Activated naive CD8-positive, alpha-beta T cell treated with anti-CD3 and anti-CD28 coated beads for 36 hours (primary cell): ENCODE measurements around the gene NEK10. TPM values are rescaled to one million over a fixed set of nuclear protein-coding genes. Genes with fewer than 3 reads are reported as not detected.

ENCODE experiments used
- DNase-seq: peaks from one replicate; pipeline ENCODE4 v3.0.0; 2021
- H3K27ac Mint-ChIP-seq: one replicate; pipeline ENCODE4 v1.8.0; 2022; ENCODE audit warnings: mild to moderate bottlenecking, moderate library complexity, mixed read lengths
- H3K27me3 Mint-ChIP-seq: one replicate; pipeline ENCODE4 v1.8.0; 2022; ENCODE audit warnings: mild to moderate bottlenecking, mixed read lengths
- H3K36me3 Mint-ChIP-seq: one replicate; pipeline ENCODE4 v1.8.0; 2021; ENCODE audit warnings: mild to moderate bottlenecking, mixed read lengths
- H3K4me1 Mint-ChIP-seq: one replicate; pipeline ENCODE4 v1.8.0; 2021; ENCODE audit warnings: mixed read lengths
- H3K4me3 Mint-ChIP-seq: one replicate; pipeline ENCODE4 v1.8.0; 2022; ENCODE audit warnings: mild to moderate bottlenecking, moderate library complexity, mixed read lengths
- H3K9me3 Mint-ChIP-seq: one replicate; pipeline ENCODE4 v1.8.0; 2022; ENCODE audit warnings: mixed read lengths
- total RNA-seq, 2 experiments: library from RNA; stranded (reverse); gene quantifications; one replicate each; pipeline ENCODE4 v1.2.3, GENCODE V29; 2021

NEK10 gene
- total RNA-seq, 2 experiments from 2014 or later: 0.41 to 0.80 TPM

GRCh38 chr3:27358372-27358771, 10.8 kb downstream of the NEK10 start:
- Mint-ChIP-seq H3K9me3 (no peaks in the 10 kb centered on the region), H3K27ac (no peak overlapping the region), H3K36me3 (no peaks in the 10 kb centered on the region), H3K4me3 (no peak overlapping the region), H3K27me3 (no peaks in the 10 kb centered on the region), H3K4me1 (peaks cover 17% of the 10 kb centered on the region)
- no peak for DNase-seq

- Mint-ChIP-seq H3K36me3 (no peaks in the 10 kb centered on the region), H3K4me1 (peaks cover 17% of the 10 kb centered on the region), H3K9me3 (no peaks in the 10 kb centered on the region), H3K27me3 (no peaks in the 10 kb centered on the region), H3K27ac (no peak overlapping the region), H3K4me3 (no peak overlapping the region)
- peak; percentile 32 for DNase-seq
Observed at GRCh38 chr3:27357665-27358258, 11.4 kb downstream of the NEK10 start.

GRCh38 chr3:27356976-27357375, 12.2 kb downstream of the NEK10 start:
- Mint-ChIP-seq H3K27ac (no peak overlapping the region), H3K9me3 (no peaks in the 10 kb centered on the region), H3K27me3 (no peaks in the 10 kb centered on the region), H3K4me1 (peaks cover 17% of the 10 kb centered on the region), H3K36me3 (no peaks in the 10 kb centered on the region), H3K4me3 (no peak overlapping the region)
- DNase-seq: no peak

- Mint-ChIP-seq H3K9me3 (no peaks in the 10 kb centered on the region), H3K27me3 (peaks cover 4% of the 10 kb centered on the region), H3K27ac (no peak overlapping the region), H3K4me3 (no peak overlapping the region), H3K36me3 (no peaks in the 10 kb centered on the region), H3K4me1 (peaks cover 13% of the 10 kb centered on the region)
- no peak for DNase-seq
Observed at GRCh38 chr3:27354588-27355203, 14.5 kb downstream of the NEK10 start.

- DNase-seq: no peak
- H3K36me3 Mint-ChIP-seq: no peaks in the 10 kb centered on the region
- no peak overlapping the region for H3K27ac Mint-ChIP-seq
- H3K4me3 Mint-ChIP-seq: no peak overlapping the region
- H3K9me3 Mint-ChIP-seq: no peaks in the 10 kb centered on the region
- peaks cover 8% of the 10 kb centered on the region for H3K4me1 Mint-ChIP-seq
- peaks cover 4% of the 10 kb centered on the region for H3K27me3 Mint-ChIP-seq
Observed at GRCh38 chr3:27354161-27354560, 15.0 kb downstream of the NEK10 start.

GRCh38 chr3:27353221-27353620, 16.0 kb downstream of the NEK10 start:
- Mint-ChIP-seq H3K4me1 (peaks cover 4% of the 10 kb centered on the region), H3K36me3 (no peaks in the 10 kb centered on the region), H3K27me3 (peaks cover 4% of the 10 kb centered on the region), H3K27ac (no peak overlapping the region), H3K4me3 (no peak overlapping the region), H3K9me3 (no peaks in the 10 kb centered on the region)
- no peak for DNase-seq

- Mint-ChIP-seq H3K27ac (no peak overlapping the region), H3K4me3 (no peak overlapping the region), H3K4me1 (no peaks in the 10 kb centered on the region), H3K9me3 (no peaks in the 10 kb centered on the region), H3K36me3 (no peaks in the 10 kb centered on the region), H3K27me3 (peaks cover 4% of the 10 kb centered on the region)
- no peak for DNase-seq
Observed at GRCh38 chr3:27352047-27352446, 17.1 kb downstream of the NEK10 start.

GRCh38 chr3:27349832-27350231, 19.4 kb downstream of the NEK10 start:
- Mint-ChIP-seq H3K4me3 (no peak overlapping the region), H3K4me1 (no peaks in the 10 kb centered on the region), H3K36me3 (no peaks in the 10 kb centered on the region), H3K27me3 (peaks cover 4% of the 10 kb centered on the region), H3K9me3 (no peaks in the 10 kb centered on the region), H3K27ac (no peak overlapping the region)
- DNase-seq: no peak

GRCh38 chr3:27345959-27346865, 23.0 kb downstream of the NEK10 start:
- Mint-ChIP-seq H3K27me3 (peaks cover 4% of the 10 kb centered on the region), H3K4me3 (no peak overlapping the region), H3K27ac (no peak overlapping the region), H3K9me3 (no peaks in the 10 kb centered on the region), H3K4me1 (no peaks in the 10 kb centered on the region), H3K36me3 (no peaks in the 10 kb centered on the region)
- DNase-seq: no peak

- no peak overlapping the region for H3K27ac Mint-ChIP-seq
- no peak overlapping the region for H3K4me3 Mint-ChIP-seq
Observed at GRCh38 chr3:27345493-27345892, 23.7 kb downstream of the NEK10 start.

GRCh38 chr3:27345045-27345444, 24.1 kb downstream of the NEK10 start:
- Mint-ChIP-seq H3K27me3 (no peaks in the 10 kb centered on the region), H3K27ac (no peak overlapping the region), H3K9me3 (no peaks in the 10 kb centered on the region), H3K4me1 (no peaks in the 10 kb centered on the region), H3K36me3 (no peaks in the 10 kb centered on the region), H3K4me3 (no peak overlapping the region)
- DNase-seq: no peak

More at GRCh38 chr3:27345493-27345892, 23.7 kb downstream of the NEK10 start:
- H3K27me3 Mint-ChIP-seq: no peaks in the 10 kb centered on the region
- H3K9me3 Mint-ChIP-seq: no peaks in the 10 kb centered on the region
- no peaks in the 10 kb centered on the region for H3K4me1 Mint-ChIP-seq
- no peaks in the 10 kb centered on the region for H3K36me3 Mint-ChIP-seq
- DNase-seq: no peak

GRCh38 chr3:27344192-27344591, 25.0 kb downstream of the NEK10 start:
- no peak for DNase-seq
- no peaks in the 10 kb centered on the region for H3K27me3 Mint-ChIP-seq
- no peaks in the 10 kb centered on the region for H3K9me3 Mint-ChIP-seq
- H3K27ac Mint-ChIP-seq: no peak overlapping the region
- H3K4me1 Mint-ChIP-seq: no peaks in the 10 kb centered on the region
- no peak overlapping the region for H3K4me3 Mint-ChIP-seq
- H3K36me3 Mint-ChIP-seq: no peaks in the 10 kb centered on the region

GRCh38 chr3:27342267-27342666, 26.9 kb downstream of the NEK10 start:
- Mint-ChIP-seq H3K27ac (no peak overlapping the region), H3K4me3 (no peak overlapping the region), H3K27me3 (no peaks in the 10 kb centered on the region), H3K4me1 (no peaks in the 10 kb centered on the region), H3K9me3 (no peaks in the 10 kb centered on the region), H3K36me3 (no peaks in the 10 kb centered on the region)
- no peak for DNase-seq

- H3K9me3 Mint-ChIP-seq: no peaks in the 10 kb centered on the region
- no peak overlapping the region for H3K4me3 Mint-ChIP-seq
- no peaks in the 10 kb centered on the region for H3K4me1 Mint-ChIP-seq
- no peak for DNase-seq
- H3K27me3 Mint-ChIP-seq: no peaks in the 10 kb centered on the region
- no peaks in the 10 kb centered on the region for H3K36me3 Mint-ChIP-seq
- no peak overlapping the region for H3K27ac Mint-ChIP-seq
Observed at GRCh38 chr3:27340534-27340933, 28.6 kb downstream of the NEK10 start.

GRCh38 chr3:27335571-27335970, 33.6 kb downstream of the NEK10 start:
- Mint-ChIP-seq H3K27me3 (peaks cover 3% of the 10 kb centered on the region), H3K36me3 (no peaks in the 10 kb centered on the region)

More at GRCh38 chr3:27335571-27335970, 33.6 kb downstream of the NEK10 start:
- Mint-ChIP-seq H3K9me3 (no peaks in the 10 kb centered on the region), H3K4me3 (no peak overlapping the region), H3K4me1 (no peaks in the 10 kb centered on the region), H3K27ac (no peak overlapping the region)
- no peak for DNase-seq
